IPS DF 6.9 (cell line): Measurements from ENCODE around the gene LIPA.

Experiments used
- DNase-seq: peaks from one replicate; pipeline ENCODE4 v3.0.0-alpha.2; 2013; ENCODE audit warnings: low read depth, low spot score
- H3K27ac ChIP-seq: one replicate; pipeline ENCODE4 v1.5.1; 2013; ENCODE audit warnings: low read length, control low read depth
- H3K27me3 ChIP-seq: 2 replicates; pipeline ENCODE4 v1.6.1; 2013; ENCODE audit warnings: mild to moderate bottlenecking, low read length; ENCODE audit not compliant: control insufficient read depth, insufficient read depth
- H3K36me3 ChIP-seq: 2 replicates; pipeline ENCODE4 v1.6.1; 2013; ENCODE audit warnings: low read length; ENCODE audit not compliant: control insufficient read depth, insufficient read depth
- H3K4me1 ChIP-seq: 2 replicates; pipeline ENCODE4 v1.6.1; 2013; ENCODE audit warnings: low read length; ENCODE audit not compliant: control insufficient read depth, insufficient read depth
- H3K4me3 ChIP-seq: 2 replicates; pipeline ENCODE4 v1.5.1; 2013; ENCODE audit warnings: mild to moderate bottlenecking, low read length
- H3K9me3 ChIP-seq: 2 replicates; pipeline ENCODE4 v1.6.1; 2013; ENCODE audit warnings: low read length, inconsistent platforms; ENCODE audit not compliant: control insufficient read depth, insufficient read depth
- WGBS: extraction: QIAGEN DNeasy Blood & Tissue Kit; methylation state at CpG from one replicate; pipeline ENCODE4 v1.1.7; 2013; ENCODE audit warnings: mixed read lengths, missing lambda C conversion rate; ENCODE audit not compliant: insufficient read length, insufficient coverage; 5-methylcytosine and 5-hydroxymethylcytosine counted together

The LIPA gene

DNA sequence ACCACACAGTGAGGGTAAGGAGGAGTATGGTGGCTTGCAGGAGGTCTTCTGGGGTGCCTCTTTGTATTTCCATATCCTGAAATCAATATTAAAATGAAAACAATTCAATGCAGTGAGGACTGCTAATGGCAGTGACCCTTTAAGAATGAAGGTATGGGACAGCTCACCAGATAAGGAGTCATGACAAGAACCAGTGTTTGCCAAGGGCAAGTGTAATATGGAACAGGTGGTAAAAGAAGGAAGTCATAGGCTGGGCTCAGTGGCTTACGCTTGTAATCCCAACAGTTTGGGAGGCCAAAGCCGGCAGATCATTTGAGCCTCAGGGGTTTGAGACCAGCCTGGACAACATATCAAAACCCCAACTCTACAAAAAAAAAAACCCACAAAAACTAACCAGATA, 20.0 kb upstream of the LIPA start:
- no CpG with 5 or more reads among the region's 2 CpGs for WGBS
- DNase-seq = no peak
- Histone ChIP-seq H3K27ac (no peak overlapping the region), H3K36me3 (no peaks in the 10 kb centered on the region), H3K27me3 (no peaks in the 10 kb centered on the region), H3K4me3 (no peak overlapping the region), H3K9me3 (no peaks in the 10 kb centered on the region), H3K4me1 (0 out of 2 replicates have a peak, but pooled peaks cover 1% of the 10 kb centered on the region)

DNA sequence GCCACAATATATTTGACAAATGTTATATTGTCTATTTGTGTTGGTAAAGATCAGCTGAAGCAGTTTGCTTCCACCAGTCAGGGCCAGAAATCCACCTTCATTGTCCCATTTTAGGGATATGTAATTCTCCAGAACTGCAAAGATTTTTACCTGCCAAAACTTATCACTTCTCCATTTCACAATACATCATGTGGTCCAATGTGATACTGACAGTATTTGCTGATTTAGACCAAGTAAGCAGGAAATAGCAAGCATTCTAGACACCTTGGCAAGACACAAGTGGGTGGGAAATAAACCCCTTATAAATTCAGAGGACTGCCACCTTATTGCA, 18.5 kb upstream of the LIPA start:
- no peak overlapping the region for H3K27ac ChIP-seq
- H3K4me1 ChIP-seq = 0 out of 2 replicates have a peak, but pooled peaks cover 1% of the 10 kb centered on the region
- H3K4me3 ChIP-seq = no peak overlapping the region
- no peaks in the 10 kb centered on the region for H3K36me3 ChIP-seq
- no peak for DNase-seq
- no peaks in the 10 kb centered on the region for H3K9me3 ChIP-seq
- H3K27me3 ChIP-seq = no peaks in the 10 kb centered on the region

GRCh38 chr10:89269433-89270152, 18.0 kb upstream of the LIPA start:
- Histone ChIP-seq H3K27ac (no peak overlapping the region), H3K4me3 (no peak overlapping the region), H3K4me1 (no peaks in the 10 kb centered on the region), H3K9me3 (no peaks in the 10 kb centered on the region), H3K27me3 (no peaks in the 10 kb centered on the region), H3K36me3 (no peaks in the 10 kb centered on the region)
- no CpG with 5 or more reads among the region's 3 CpGs for WGBS
- no peak for DNase-seq

DNA sequence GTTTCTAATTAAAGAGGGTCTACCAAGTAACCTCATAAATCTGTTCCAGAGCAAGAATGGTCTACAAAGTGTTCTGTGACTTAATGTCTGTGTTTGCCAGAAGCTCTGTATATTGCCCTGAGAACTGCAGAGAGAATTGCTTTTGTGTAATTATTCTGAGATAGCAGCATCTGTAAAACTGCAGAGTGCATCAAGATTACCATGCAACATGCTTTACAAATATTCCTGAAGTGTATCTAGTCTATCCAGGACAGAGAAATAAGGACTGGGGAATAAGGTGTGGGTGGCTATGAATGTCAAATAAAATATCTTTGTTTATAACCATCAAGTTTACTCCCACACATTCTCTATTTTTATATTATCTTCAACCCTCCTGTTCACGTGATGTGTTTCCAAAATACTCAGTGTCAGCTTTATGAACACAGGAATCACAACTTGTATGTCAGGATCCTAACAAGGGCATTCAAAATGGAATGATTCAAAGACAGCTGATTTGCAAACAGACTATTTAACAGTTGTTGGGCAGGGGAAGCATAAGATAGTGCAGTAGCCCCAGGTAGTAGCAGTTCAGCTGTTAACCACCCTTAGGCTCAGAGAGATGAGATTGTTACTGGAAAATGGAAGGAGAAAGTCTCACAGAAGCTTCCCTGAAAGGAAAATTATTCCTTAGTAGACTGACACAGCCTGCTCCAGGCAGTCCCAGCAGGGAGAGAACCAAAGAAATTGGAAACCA, 15.3 kb upstream of the LIPA start:
- DNase-seq = no peak
- H3K4me1 ChIP-seq = no peaks in the 10 kb centered on the region
- WGBS = no CpG with 5 or more reads among the region's 1 CpG
- no peaks in the 10 kb centered on the region for H3K36me3 ChIP-seq
- H3K27ac ChIP-seq = no peak overlapping the region
- H3K4me3 ChIP-seq = no peak overlapping the region
- no peaks in the 10 kb centered on the region for H3K9me3 ChIP-seq
- no peaks in the 10 kb centered on the region for H3K27me3 ChIP-seq

DNA sequence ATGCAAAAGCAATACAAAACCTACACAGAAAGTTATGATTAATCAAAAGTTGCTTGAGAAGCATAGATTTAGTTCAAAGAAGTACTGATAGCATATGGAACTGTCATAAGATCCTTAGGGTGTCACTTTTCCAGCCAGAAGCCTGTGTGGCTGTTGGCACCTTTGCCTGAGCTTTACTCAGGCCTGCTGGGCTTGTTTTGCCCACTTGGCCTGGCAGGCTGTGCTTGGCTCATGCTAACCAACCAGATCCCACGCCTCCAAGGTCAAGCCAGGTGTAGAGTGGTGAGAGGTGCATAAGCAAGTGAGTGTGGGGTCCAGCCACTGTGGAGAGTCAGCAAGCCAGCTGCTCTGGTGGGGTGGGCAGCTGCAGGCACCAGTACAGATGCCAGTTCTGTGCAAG, 12.0 kb upstream of the LIPA start:
- no peak overlapping the region for H3K27ac ChIP-seq
- H3K4me1 ChIP-seq = no peaks in the 10 kb centered on the region
- no peaks in the 10 kb centered on the region for H3K9me3 ChIP-seq
- WGBS = no CpG with 5 or more reads among the region's 1 CpG
- H3K36me3 ChIP-seq = no peaks in the 10 kb centered on the region
- H3K4me3 ChIP-seq = no peak overlapping the region
- no peak for DNase-seq
- no peaks in the 10 kb centered on the region for H3K27me3 ChIP-seq

- no peaks in the 10 kb centered on the region for H3K36me3 ChIP-seq
- no CpG with 5 or more reads among the region's 1 CpG for WGBS
Observed at GRCh38 chr10:89263091-89263490, 11.5 kb upstream of the LIPA start.

DNA sequence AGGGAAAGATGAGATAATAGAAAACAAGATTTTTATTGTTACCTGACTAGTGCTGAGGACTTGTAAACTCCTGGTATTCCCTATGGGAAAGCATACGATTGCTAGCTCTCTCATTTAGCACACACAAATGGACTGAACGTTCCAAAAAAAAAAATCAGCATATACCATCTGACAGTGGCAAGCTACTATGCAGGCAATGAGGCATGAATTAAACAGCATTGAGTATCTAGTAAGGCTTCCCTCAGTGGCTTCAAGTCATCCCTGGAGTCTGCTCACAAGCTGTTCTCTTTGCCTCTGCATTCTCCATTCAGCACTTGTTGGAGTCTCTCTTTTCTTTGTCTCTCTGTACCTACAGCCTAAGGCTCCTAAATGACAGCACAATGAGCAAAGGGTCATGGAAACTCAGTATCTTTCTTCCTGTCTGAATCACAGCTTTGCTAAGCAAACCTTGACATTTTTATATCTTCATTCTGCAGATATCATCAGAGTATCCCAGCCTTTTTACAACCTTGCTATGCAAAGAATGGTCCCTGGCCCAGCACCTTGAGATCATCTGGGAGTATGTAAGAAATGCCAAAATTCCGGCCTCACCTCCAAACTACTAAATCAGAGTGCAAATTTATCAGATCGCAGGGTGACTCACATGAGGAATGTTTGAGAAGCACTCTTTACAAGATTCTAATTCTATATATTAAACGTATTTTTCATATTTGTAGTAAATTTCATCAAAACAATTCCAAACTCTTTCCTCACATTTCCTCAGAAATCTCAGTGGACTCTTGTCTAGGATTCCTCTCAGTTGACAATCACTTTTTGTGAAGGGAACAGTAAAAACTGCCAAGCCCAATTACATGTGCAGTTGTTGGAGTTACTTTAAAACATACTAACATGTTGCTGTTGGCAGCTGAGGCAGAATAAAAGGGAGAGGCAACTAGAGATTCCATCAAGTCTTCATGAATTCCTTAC, 10.8 kb upstream of the LIPA start:
- no CpG with 5 or more reads among the region's 5 CpGs for WGBS
- Histone ChIP-seq H3K27me3 (no peaks in the 10 kb centered on the region), H3K27ac (no peak overlapping the region), H3K4me1 (no peaks in the 10 kb centered on the region), H3K4me3 (no peak overlapping the region), H3K36me3 (no peaks in the 10 kb centered on the region), H3K9me3 (no peaks in the 10 kb centered on the region)
- DNase-seq = no peak

More at GRCh38 chr10:89263091-89263490, 11.5 kb upstream of the LIPA start:
- no peak overlapping the region for H3K27ac ChIP-seq
- H3K9me3 ChIP-seq = no peaks in the 10 kb centered on the region
- H3K4me3 ChIP-seq = no peak overlapping the region
- no peak for DNase-seq
- H3K27me3 ChIP-seq = no peaks in the 10 kb centered on the region
- no peaks in the 10 kb centered on the region for H3K4me1 ChIP-seq

DNA sequence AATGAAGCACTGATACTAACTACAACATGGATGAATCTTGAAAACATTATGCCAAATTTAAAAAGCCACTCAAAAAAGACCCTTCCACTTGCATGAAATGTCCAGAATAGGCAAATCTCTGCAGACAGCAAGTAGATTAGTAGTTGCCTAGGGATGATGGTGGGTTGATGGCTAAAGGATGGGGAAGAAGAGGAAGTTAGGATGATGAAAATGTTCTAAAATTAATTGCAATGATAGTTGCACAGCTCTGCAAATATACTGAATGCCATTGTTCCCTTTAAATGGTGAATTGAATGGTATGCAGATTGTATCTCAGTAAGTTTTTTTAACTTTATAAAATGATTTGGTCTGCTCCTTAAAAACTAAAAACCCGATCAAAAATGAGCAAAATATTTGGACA, 7.3 kb upstream of the LIPA start:
- no peaks in the 10 kb centered on the region for H3K9me3 ChIP-seq
- no peaks in the 10 kb centered on the region for H3K27me3 ChIP-seq
- H3K4me1 ChIP-seq = no peaks in the 10 kb centered on the region
- DNase-seq = no peak
- H3K4me3 ChIP-seq = no peak overlapping the region
- WGBS = no CpG with 5 or more reads among the region's 1 CpG
- no peaks in the 10 kb centered on the region for H3K36me3 ChIP-seq
- no peak overlapping the region for H3K27ac ChIP-seq

DNA sequence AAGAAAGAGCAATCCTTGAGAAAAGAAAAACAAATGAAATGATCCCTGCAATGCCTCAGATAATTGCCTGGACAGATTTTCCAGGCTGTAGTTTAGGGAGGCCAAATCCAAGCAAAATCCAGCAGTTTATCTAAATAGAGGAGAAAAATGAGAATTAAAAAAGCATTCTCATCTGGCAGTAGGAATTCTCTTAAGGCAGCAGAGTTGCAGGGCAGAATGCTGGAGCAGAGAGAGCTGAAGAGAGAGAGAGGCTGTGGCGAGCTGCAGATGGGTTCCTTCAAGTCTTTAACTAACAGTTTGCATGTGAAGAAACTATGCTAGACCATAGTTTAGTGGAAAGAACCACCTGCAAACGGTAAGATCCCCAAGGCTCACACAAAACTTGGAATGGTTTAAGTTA, 6.0 kb upstream of the LIPA start:
- Histone ChIP-seq H3K4me1 (no peaks in the 10 kb centered on the region), H3K9me3 (no peaks in the 10 kb centered on the region), H3K27ac (no peak overlapping the region), H3K27me3 (no peaks in the 10 kb centered on the region), H3K4me3 (no peak overlapping the region), H3K36me3 (no peaks in the 10 kb centered on the region)
- WGBS = no CpG with 5 or more reads among the region's 2 CpGs
- DNase-seq = no peak

DNA sequence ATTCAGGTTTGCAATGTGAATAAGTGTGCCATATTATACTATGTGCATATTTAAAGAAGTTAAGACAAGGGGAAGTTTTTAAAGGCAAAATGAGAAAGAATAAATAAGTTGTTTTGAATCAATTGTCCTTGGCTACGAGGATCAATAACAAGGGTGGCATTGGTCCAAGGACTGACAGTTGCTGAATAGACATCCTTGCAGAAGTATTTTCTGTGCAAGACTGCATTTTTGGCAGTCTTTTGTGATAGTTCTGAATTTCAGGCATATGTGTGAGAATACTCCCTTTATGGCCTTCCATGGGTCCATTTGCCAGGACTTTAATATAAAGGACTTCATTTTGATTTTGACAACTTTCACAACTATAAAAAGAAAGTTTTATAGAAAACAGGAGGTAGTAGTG, 5.4 kb upstream of the LIPA start:
- Histone ChIP-seq H3K36me3 (no peaks in the 10 kb centered on the region), H3K4me1 (no peaks in the 10 kb centered on the region), H3K4me3 (no peak overlapping the region), H3K9me3 (no peaks in the 10 kb centered on the region), H3K27ac (no peak overlapping the region), H3K27me3 (no peaks in the 10 kb centered on the region)
- no peak for DNase-seq
- WGBS = no CpG with 5 or more reads among the region's 1 CpG
